ENCODE measurements around the gene TRPM2. TPM values are rescaled to one million over a fixed set of nuclear protein-coding genes. Genes with fewer than 3 reads are reported as not detected.

TRPM2 gene
- total RNA-seq, 1 experiment from 2014 or later = 28.1 TPM

GRCh38 chr21:44464351-44464750 is 110.9 kb downstream of the TRPM2 start:
- no peak for TF ChIP-seq YY1 (IDR thresholded peaks at IDR 0.05; ENCODE audit: extremely low read depth, insufficient replicate concordance, low read depth, low read length)
- no peak for TF ChIP-seq CEBPB (IDR thresholded peaks at IDR 0.05; ENCODE audit: low read depth)
- no peak for TF ChIP-seq RAD21 (IDR thresholded peaks at IDR 0.05; ENCODE audit: low read depth)
- no peak for TF ChIP-seq ATF3 (IDR thresholded peaks at IDR 0.05)
- no peak for TF ChIP-seq ZFX (IDR thresholded peaks at IDR 0.05)
- no peak for TF ChIP-seq EZH2 (IDR thresholded peaks at IDR 0.05)
- TF ChIP-seq ZBTB33 (IDR thresholded peaks at IDR 0.05; ENCODE audit: extremely low read depth, insufficient replicate concordance, low read length) = no peak
- ChIA-PET POLR2A (no interaction called here), CTCF (no interaction called here), RAD21 (ENCODE audit: low non-redundant PET in 1 of 2, low total read pairs in 2 of 2, uncharacterized antibody in 2 of 2, unreplicated experiment in 2 of 2) (no interaction called here)
- Histone ChIP-seq H3K9me2 (ENCODE audit: insufficient read depth) (no peaks in the 10 kb centered on the region), H3K27ac (ENCODE audit: low read depth, low read length) (no peak overlapping the region), H3K36me3 (ENCODE audit: control insufficient read depth in 1 of 2, insufficient read depth in 2 of 2, low read length in 2 of 2) (no peaks in the 10 kb centered on the region), H3K9me3 (ENCODE audit: control insufficient read depth in 1 of 2, insufficient read depth in 1 of 2, low read depth in 1 of 2, low read length in 2 of 2) (no peaks in the 10 kb centered on the region), H3K27me3 (ENCODE audit: insufficient read depth, low read length) (no peaks in the 10 kb centered on the region), H3K4me2 (ENCODE audit: low read length) (no peak overlapping the region), H3K79me2 (ENCODE audit: insufficient read depth, low read length) (no peaks in the 10 kb centered on the region), H3K4me1 (ENCODE audit: control insufficient read depth in 1 of 2, insufficient read depth in 2 of 2, low read length in 2 of 2) (no peaks in the 10 kb centered on the region), H3K4me3 (replicated peaks in 1 of 2; ENCODE audit: low read depth in 1 of 2, low read length in 2 of 2) (no peak overlapping the region), H3K9ac (ENCODE audit: low read length) (no peak overlapping the region), H4K20me1 (ENCODE audit: insufficient read depth) (no peaks in the 10 kb centered on the region), H2AFZ (ENCODE audit: low read depth, low read length, poor library complexity, severe bottlenecking) (no peak overlapping the region)
- no TSS peak for BruUV-seq (replicated peaks)
- no peak for DNase-seq (ENCODE audit: low read depth, low spot score)
- intact Hi-C loops (cut with micrococcal nuclease) = no loop called here
- ATAC-seq = no peak

GRCh38 chr21:44466351-44466954 is 113.0 kb downstream of the TRPM2 start:
- CTCF ChIA-PET = no interaction called here
- no peaks in the 10 kb centered on the region for H3K79me2 ChIP-seq (ENCODE audit: insufficient read depth, low read length)
- DNase-seq (ENCODE audit: low read depth, low spot score) (no peak), ATAC-seq (no peak)
- no peaks in the 10 kb centered on the region for H4K20me1 ChIP-seq (ENCODE audit: insufficient read depth)
- no peak overlapping the region for H3K27ac ChIP-seq (ENCODE audit: low read depth, low read length)
- H3K9ac ChIP-seq (ENCODE audit: low read length) = no peak overlapping the region
- intact Hi-C loops (cut with micrococcal nuclease) = no loop called here
- no peaks in the 10 kb centered on the region for H3K9me2 ChIP-seq (ENCODE audit: insufficient read depth)
- H3K4me1 ChIP-seq (ENCODE audit: control insufficient read depth in 1 of 2, insufficient read depth in 2 of 2, low read length in 2 of 2) = no peaks in the 10 kb centered on the region
- no peak overlapping the region for H3K4me2 ChIP-seq (ENCODE audit: low read length)
- H3K36me3 ChIP-seq (ENCODE audit: control insufficient read depth in 1 of 2, insufficient read depth in 2 of 2, low read length in 2 of 2) = no peaks in the 10 kb centered on the region
- no TSS peak for BruUV-seq (replicated peaks)
- no peak overlapping the region for H2AFZ ChIP-seq (ENCODE audit: low read depth, low read length, poor library complexity, severe bottlenecking)
- no peaks in the 10 kb centered on the region for H3K27me3 ChIP-seq (ENCODE audit: insufficient read depth, low read length)
- no peak overlapping the region for H3K4me3 ChIP-seq (replicated peaks in 1 of 2; ENCODE audit: low read depth in 1 of 2, low read length in 2 of 2)
- RAD21 ChIA-PET (ENCODE audit: low non-redundant PET in 1 of 2, low total read pairs in 2 of 2, uncharacterized antibody in 2 of 2, unreplicated experiment in 2 of 2) = no interaction called here
- no peaks in the 10 kb centered on the region for H3K9me3 ChIP-seq (ENCODE audit: control insufficient read depth in 1 of 2, insufficient read depth in 1 of 2, low read depth in 1 of 2, low read length in 2 of 2)
- POLR2A ChIA-PET = no interaction called here
- TF ChIP-seq REST (IDR thresholded peaks at IDR 0.05; ENCODE audit: low read depth) (no peak), MAX (IDR thresholded peaks at IDR 0.05) (no peak), POLR2A (IDR thresholded peaks at IDR 0.05; ENCODE audit: borderline replicate concordance, extremely low read depth, insufficient read depth, insufficient read length) (no peak), ZNF274 (IDR thresholded peaks at IDR 0.05; ENCODE audit: low read depth, low read length) (no peak), SIN3A (IDR thresholded peaks at IDR 0.05; ENCODE audit: low read depth) (no peak)
